GM10248 (cell line): Measurements from ENCODE around the gene ZNF595.
A peak's percentile ranks its signal among the peaks of the same experiment; 100 is the strongest.
"Not testable (repeated sequence)": the region's sequence is repeated elsewhere in the genome, so short reads cannot be mapped to it uniquely, and the experiment has no call there.

ENCODE experiments used
- CTCF ChIA-PET: fragments of 300-600 bp; sonication (Branson Sonifier 250); formaldehyde crosslinking; extraction: SDS; loops from one replicate; lab custom pipeline; 2021; ENCODE audit warnings: antibody characterized with exemption; lab: Yijun Ruan, JAX
- POLR2A ChIA-PET: fragments of 350-650 bp; sonication (Branson Sonifier 250); formaldehyde crosslinking; extraction: SDS; loops from one replicate; lab custom pipeline; 2020; ENCODE audit warnings: antibody characterized with exemption; lab: Yijun Ruan, JAX
- DNase-seq: peaks from one replicate; pipeline ENCODE4 v3.0.0; 2012; ENCODE audit errors: extremely low spot score
- CTCF ChIP-seq: IDR thresholded peaks from 2 replicates; pipeline ENCODE4 v1.5.1; 2012; ENCODE audit warnings: mild to moderate bottlenecking, low read depth; ENCODE audit errors: extremely low read depth, missing control alignments, control extremely low read depth

ZNF595 gene

GRCh38 chr4:120616-121015, 67.5 kb downstream of the ZNF595 start:
- DNase-seq = no peak
- no peak for TF ChIP-seq CTCF
- ChIA-PET CTCF (no interaction called here), POLR2A (no interaction called here)

- POLR2A ChIA-PET = no interaction called here
- CTCF ChIA-PET = no interaction called here
- no peak for DNase-seq
- TF ChIP-seq CTCF = no peak
These were observed 68.4 kb downstream of the ZNF595 start for GRCh38 chr4:121408-122084.

- CTCF ChIA-PET = interaction anchor here (0.9 to 2.4 kb wide), 6 partner anchors 9 to 619 kb away, joined by 3 to 7 read pairs (median 3); no protein-coding TSS in a partner anchor
- DNase-seq, POLR2A ChIA-PET: not testable (repeated sequence)
These were observed 70.8 kb downstream of the ZNF595 start for GRCh38 chr4:123922-124274.

GRCh38 chr4:124275-125081, 71.4 kb downstream of the ZNF595 start, which contains the start of gene ZNF718:
Gene ZNF718, plus strand, starts transcription at chr4:124501. Its CDS starts 170 bp downstream, at chr4:124671.
- POLR2A ChIA-PET = no interaction called here
- DNase-seq = peak; percentile 94
- no peak for TF ChIP-seq CTCF
- CTCF ChIA-PET = interaction anchor here (0.8 to 2.4 kb wide), 7 partner anchors 9 to 618 kb away, joined by 3 to 7 read pairs (median 3); no protein-coding TSS in a partner anchor

GRCh38 chr4:125091-125771, 72.1 kb downstream of the ZNF595 start:
- ChIA-PET CTCF (interaction anchor here (0.8 to 2.4 kb wide), 5 partner anchors 14 to 618 kb away, joined by 3 to 7 read pairs (median 3); no protein-coding TSS in a partner anchor), POLR2A (no interaction called here)
- DNase-seq = peak; percentile 60
- TF ChIP-seq CTCF = no peak

- DNase-seq = no peak
- ChIA-PET CTCF (no interaction called here), POLR2A (no interaction called here)
- no peak for TF ChIP-seq CTCF
These were observed 72.7 kb downstream of the ZNF595 start for GRCh38 chr4:125833-126232.

GRCh38 chr4:132483-132882, 79.4 kb downstream of the ZNF595 start:
- no peak for TF ChIP-seq CTCF
- POLR2A ChIA-PET = no interaction called here
- no peak for DNase-seq
- CTCF ChIA-PET = no interaction called here
